Epithelial cell of umbilical artery (primary cell): ENCODE measurements around the gene MUCL3. TPM values are rescaled to one million over a fixed set of nuclear protein-coding genes. Genes with fewer than 3 reads are reported as not detected.

Experiments
- total RNA-seq: library from RNA; depleted of rRNA; stranded (reverse); fragments of >200 nt; gene quantifications from 2 replicates; pipeline ENCODE4 v1.2.3, GENCODE V29; 2014

MUCL3 gene, protein sequence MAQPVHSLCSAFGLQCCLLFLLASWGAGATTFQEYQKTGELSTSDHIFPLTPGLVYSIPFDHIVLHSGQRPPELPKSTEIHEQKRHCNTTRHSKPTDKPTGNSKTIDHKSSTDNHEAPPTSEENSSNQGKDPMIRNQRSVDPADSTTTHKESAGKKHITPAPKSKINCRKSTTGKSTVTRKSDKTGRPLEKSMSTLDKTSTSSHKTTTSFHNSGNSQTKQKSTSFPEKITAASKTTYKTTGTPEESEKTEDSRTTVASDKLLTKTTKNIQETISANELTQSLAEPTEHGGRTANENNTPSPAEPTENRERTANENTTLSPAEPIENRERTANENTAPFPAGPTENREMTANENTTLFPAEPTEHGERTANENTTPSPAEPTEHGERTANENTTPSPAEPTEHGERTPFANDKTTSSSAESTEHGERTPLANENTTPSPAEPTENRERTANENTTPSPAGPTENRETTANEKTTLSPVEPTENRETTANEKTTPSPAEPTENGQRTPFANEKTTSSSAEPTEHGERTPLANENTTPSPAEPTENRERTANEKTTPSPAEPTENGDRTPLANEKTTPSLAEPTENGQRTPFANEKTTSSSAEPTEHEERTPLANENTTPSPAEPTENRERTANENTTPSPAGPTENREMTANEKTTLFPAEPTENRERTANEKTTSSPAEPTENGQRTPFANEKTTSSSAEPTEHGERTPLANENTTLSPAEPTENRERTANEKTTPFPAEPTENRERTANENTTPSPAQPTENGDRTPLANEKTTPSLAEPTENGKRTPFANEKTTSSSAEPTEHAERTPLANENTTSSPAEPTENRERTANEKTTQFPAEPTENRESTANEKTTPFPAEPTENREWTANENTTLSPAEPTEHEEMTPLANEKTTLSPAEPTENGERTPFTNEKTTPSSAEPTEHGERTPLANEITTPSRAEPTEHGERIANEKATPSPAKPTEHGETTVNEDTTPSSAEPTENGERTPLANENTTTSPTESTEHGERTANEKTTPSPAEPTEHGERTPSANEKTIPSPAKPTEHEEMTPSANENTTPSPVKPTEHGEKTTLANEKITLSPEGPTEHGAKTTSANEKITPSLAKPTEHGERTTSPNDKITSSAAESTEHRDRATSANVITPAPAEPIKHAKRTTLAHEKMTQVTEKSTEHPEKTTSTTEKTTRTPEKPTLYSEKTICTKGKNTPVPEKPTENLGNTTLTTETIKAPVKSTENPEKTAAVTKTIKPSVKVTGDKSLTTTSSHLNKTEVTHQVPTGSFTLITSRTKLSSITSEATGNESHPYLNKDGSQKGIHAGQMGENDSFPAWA (N-terminal part only)
- not detected in 2 replicates for total RNA-seq

DNA sequence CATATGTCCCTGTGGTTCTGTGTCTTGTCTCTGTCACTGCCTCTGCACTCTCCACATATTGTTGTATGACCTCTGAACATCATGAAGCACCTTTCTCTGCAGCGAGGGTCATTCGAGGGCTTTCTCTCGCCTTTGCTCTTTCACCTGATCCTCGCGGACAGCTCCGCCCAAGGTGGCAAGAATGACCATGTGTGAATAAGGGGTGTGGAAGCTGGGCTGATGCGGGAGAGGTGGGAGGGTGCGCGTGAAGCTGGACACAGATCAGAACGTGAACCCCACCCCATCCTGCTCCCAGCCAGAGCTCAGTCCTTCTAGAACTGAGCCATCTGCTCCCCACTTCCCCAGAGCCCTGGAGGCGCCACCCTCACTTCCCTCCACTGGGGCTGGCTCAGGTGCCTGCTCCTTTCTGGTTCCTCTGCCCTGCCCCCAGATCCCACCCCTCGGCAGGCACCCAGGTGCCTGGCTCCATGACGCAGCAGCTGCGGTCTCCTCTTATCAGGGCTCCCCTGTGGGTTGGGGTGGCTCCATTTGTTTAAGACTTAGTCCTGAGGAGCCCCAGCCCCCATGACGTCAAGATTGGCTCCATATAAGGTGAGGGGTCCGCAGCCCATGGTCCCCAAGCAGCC lies at the start of gene MUCL3:
Gene MUCL3 (plus strand): TSS at position 613 of the 626 bp plus-strand sequence. CDS start 27 bp downstream, outside the sequence.

DNA sequence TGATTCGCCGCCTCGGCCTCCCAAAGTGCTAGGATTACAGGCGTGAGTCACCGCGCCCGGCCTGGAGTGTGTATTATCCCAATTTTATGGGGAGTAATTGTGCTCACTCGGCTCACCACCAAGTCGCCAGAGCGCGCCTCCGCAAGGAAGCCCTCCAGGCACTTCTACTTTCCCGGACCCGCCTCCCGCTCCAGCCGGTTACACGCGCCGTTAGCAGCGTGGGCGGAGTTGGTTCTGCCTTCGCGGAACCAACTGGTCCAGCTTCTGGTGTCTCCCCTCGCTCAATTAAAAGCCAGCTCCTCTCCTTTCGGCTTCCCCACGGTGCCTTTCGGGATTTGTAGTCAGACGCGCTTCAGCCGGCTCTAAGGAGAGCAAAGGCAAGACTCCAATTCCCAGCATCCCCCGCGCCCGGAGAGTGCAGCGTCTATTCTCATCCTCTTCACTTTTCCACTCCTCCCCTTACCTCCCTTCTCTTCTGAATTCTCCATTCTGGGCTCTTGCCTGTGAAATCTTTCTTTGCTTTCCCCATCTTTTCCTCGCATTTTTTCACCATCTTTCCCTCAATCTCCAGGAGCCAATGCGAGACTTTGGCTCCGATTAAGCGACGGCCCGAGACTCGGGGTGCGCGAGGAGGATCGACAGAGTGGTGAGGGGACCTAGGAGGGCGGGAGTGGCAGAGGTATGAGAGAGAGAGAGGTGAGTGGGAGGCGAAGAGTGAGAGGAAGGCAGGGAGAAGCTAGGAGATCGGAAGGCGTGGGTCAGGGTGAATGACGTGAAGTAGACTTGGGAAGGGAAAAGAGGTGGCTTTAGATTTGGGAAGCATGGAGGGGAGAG lies 32.8 kb upstream of the MUCL3 start, which contains the start of gene GTF2H4:
Gene GTF2H4 (plus strand): TSS at position 450 of the 834 bp plus-strand sequence.

DNA sequence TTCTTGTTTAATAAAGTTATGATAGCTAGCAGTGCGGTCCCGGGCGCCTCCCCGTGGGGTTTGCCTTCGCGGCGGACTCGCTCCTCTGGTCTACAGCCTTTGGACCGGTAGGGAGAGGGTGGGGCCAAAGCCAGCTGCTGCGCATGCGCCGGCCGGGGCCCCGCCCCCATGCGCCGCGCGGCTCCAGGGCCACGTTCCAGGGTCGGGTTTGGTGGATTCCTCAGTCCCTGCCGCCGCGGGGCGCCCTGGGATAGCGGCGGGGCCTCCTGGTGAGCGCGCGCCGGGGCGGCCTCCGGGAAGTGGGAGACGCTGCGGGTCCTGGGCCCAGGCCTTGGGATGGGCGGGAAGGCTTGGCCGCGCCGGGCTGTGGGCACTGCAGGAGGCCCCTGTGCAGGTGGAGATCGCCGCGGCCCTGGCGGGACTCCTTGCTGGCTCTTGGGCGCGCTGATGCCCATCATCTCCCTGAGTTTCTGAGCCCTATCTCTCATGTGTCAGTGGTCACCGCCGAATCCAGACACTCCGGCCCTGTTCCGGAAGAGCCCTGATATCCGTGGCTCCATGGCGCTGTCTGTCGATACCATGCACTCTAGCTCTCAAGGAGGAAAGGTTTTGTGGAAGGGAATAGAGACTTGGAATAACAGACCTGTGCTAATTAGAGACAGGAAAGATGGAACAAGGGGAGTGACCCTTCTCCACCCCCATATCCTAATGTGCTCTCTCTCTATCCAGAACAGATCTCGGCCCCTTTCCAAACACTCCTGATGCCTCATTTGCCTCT lies 26.5 kb upstream of the MUCL3 start, which contains the start of gene VARS2:
Gene VARS2 (plus strand): TSS at position 163 of the 778 bp plus-strand sequence. CDS start 599 bp downstream, at position 762.

DNA sequence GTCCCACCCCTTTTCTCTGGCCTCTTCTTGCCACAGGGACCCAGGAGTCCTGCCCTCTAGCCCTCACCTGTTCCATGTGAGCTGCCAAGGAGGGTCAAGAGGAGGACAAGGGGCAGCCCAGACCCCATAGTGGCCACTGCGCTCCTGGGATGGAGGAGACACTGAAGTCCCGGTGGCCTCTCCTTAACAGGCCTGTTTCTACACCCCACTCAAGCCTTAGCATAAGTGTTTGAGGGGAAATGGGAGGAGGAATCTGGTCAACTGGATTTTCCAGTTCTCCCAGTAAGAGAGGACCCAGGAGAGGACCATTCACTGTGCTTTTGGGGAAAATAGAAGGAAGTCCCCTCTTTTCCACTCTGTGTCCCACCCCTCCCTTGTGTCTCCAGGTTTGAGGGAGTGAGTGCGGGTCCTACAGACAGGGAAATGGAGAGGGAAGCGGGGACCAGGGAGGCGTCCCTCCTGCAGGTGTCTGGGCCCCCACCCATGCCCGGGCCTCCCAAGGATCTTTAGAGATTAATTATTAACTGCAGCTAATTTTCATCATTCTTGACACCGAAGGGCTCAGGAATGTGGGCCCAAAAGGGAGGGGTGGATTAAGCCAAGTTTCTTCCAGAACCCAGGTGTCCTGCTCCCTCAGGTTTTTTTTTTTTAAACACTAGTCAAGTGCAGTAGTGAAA lies 8.7 kb upstream of the MUCL3 start, which contains the start of gene SFTA2:
Gene SFTA2 (minus strand): TSS at position 202 of the 677 bp plus-strand sequence. CDS start 74 bp downstream, at position 128.

DNA sequence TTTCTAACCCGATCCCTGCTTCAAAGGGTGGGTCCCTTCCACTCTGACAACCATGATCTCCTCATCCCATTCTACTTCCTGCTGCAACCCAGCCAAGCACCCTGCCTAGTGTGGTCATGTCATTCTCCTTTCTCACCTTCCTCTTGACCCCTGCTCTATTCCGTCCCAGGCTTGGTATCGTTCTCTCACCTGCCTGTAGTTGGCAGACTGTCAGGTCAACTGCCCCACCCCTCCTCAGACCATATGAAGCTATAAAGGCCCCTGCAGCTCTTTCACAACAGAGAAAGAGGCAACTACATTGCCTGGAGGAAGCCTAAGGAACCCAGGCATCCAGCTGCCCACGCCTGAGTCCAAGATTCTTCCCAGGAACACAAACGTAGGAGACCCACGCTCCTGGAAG lies 42.7 kb downstream of the MUCL3 start, which contains the start of gene MUC21:
Gene MUC21 (plus strand): TSS at position 280 of the 400 bp plus-strand sequence. CDS start 241 bp downstream, outside the sequence.

Other genes with a start within 250 kb of the MUCL3 start
- 1.9 and 3.8 TPM in 2 replicates for gene NRM, start 250.0 kb upstream of the MUCL3 start, total RNA-seq
- gene MDC1, start 223.7 kb upstream of the MUCL3 start, total RNA-seq = 6.2 and 7.5 TPM in 2 replicates
- 311 and 367 TPM in 2 replicates for gene TUBB, start 220.6 kb upstream of the MUCL3 start, total RNA-seq
- gene FLOT1, start 198.3 kb upstream of the MUCL3 start, total RNA-seq = 31.5 and 64.0 TPM in 2 replicates
- 160 and 166 TPM in 2 replicates for gene IER3, start 196.4 kb upstream of the MUCL3 start, total RNA-seq
- gene DDR1, start 56.5 kb upstream of the MUCL3 start, total RNA-seq = 8.1 and 8.8 TPM in 2 replicates
- gene GTF2H4, start 32.8 kb upstream of the MUCL3 start, total RNA-seq = 10.1 and 16.3 TPM in 2 replicates
- 15.9 and 27.8 TPM in 2 replicates for gene VARS2, start 26.7 kb upstream of the MUCL3 start, total RNA-seq
- gene SFTA2, start 8.8 kb upstream of the MUCL3 start, total RNA-seq = not detected in 2 replicates
- gene MUC21, start 42.7 kb downstream of the MUCL3 start, total RNA-seq = not detected in 2 replicates
- gene MUC22, start 69.5 kb downstream of the MUCL3 start, total RNA-seq = not detected in 2 replicates
- not detected in 2 replicates for gene C6orf15, start 171.6 kb downstream of the MUCL3 start, total RNA-seq
- 1.3 and 3.3 TPM in 2 replicates for gene PSORS1C1, start 173.8 kb downstream of the MUCL3 start, total RNA-seq
- gene CDSN, start 179.5 kb downstream of the MUCL3 start, total RNA-seq = not detected in 2 replicates
- gene PSORS1C2, start 198.1 kb downstream of the MUCL3 start, total RNA-seq = not detected in 2 replicates
- gene CCHCR1, start 216.8 kb downstream of the MUCL3 start, total RNA-seq = 12.3 and 17.3 TPM in 2 replicates
- 15.6 and 24.5 TPM in 2 replicates for gene TCF19, start 217.6 kb downstream of the MUCL3 start, total RNA-seq
- not detected in 2 replicates for gene POU5F1, start 229.7 kb downstream of the MUCL3 start, total RNA-seq